Kidney (tissue), 14 donors: Measurements from ENCODE around the gene ADCY2. TPM values are rescaled to one million over a fixed set of nuclear protein-coding genes. Genes with fewer than 3 reads are reported as not detected.

Experiments
- DNase-seq, 5 donors: peaks; one replicate each; pipeline ENCODE4 v3.0.0-alpha.2; 2013 to 2020
- FAIRE-seq: peaks from 2 replicates; lab custom pipeline; 2012; peaks lifted over from hg19 to GRCh38; lab: Jason Lieb, UNC
- H3K27ac ChIP-seq, 2 donors: one replicate each; pipeline ENCODE4 v1.7.0; 2013; ENCODE audit warnings: low read depth in 2 of 2, low read length in 2 of 2, inconsistent platforms in 1 of 2
- H3K27me3 ChIP-seq: one replicate; pipeline ENCODE4 v1.7.1; 2013; ENCODE audit warnings: low read length, inconsistent platforms; ENCODE audit not compliant: control insufficient read depth, insufficient read depth
- H3K36me3 ChIP-seq, 3 donors: one replicate each; pipeline versions ENCODE4 v1.7.0 to v1.7.1; 2013; ENCODE audit warnings: low read length in 3 of 3, control low read depth in 1 of 3, inconsistent platforms in 1 of 3; ENCODE audit not compliant: insufficient read depth in 3 of 3, control insufficient read depth in 2 of 3
- H3K4me1 ChIP-seq, 3 donors: one replicate each; pipeline versions ENCODE4 v1.7.0 to v1.7.1; 2013; ENCODE audit warnings: low read length in 3 of 3, inconsistent platforms in 1 of 3, low read depth in 1 of 3; ENCODE audit not compliant: control insufficient read depth in 2 of 3, insufficient read depth in 2 of 3
- H3K4me3 ChIP-seq, 3 donors: one replicate each; pipeline versions ENCODE4 v1.7.0 to v1.8.1; 2013; ENCODE audit warnings: low read length in 3 of 3, control low read depth in 1 of 3, inconsistent platforms in 1 of 3
- H3K9ac ChIP-seq, 3 donors: one replicate each; pipeline versions ENCODE4 v1.7.0 to v1.7.1; 2013; ENCODE audit warnings: low read length in 3 of 3, control low read depth in 1 of 3, inconsistent platforms in 1 of 3
- H3K9me3 ChIP-seq, 3 donors: one replicate each; pipeline versions ENCODE4 v1.7.0 to v1.7.1; 2013; ENCODE audit warnings: low read length in 3 of 3, control low read depth in 1 of 3, inconsistent platforms in 1 of 3; ENCODE audit not compliant: control insufficient read depth in 2 of 3, insufficient read depth in 1 of 3
- intact Hi-C: fragments of 100-400 bp; cut with DNase I; formaldehyde crosslinking; loops from one replicate; pipeline ENCODE4 v1.11.1; 2022
- polyA plus RNA-seq: library from polyadenylated mRNA; stranded (reverse); fragments of 350-450 nt; fragmentation: Illumina TruSeq; extraction: RNeasy Lipid Tissue Mini Kit (QIAGEN cat#74804); gene quantifications from one replicate; pipeline ENCODE4 v1.2.3, GENCODE V29; 2014; ENCODE audit warnings: low read depth, low replicate concordance; ENCODE audit not compliant: insufficient read depth
- total RNA-seq: library from RNA; stranded (reverse); fragmentation: NEBNext Ultra II Directional; extraction: Animal tissue kit (Norgen Biotek cat#: 25700); gene quantifications from one replicate; pipeline ENCODE4 v1.2.1, GENCODE V29; 2021
- TF ChIP-seq, protein P1 (sequence below): IDR thresholded peaks from 3 replicates; pipeline ENCODE4 v1.5.1; 2012; ENCODE audit warnings: mild to moderate bottlenecking, moderate library complexity, borderline replicate concordance; ENCODE audit not compliant: insufficient read depth; ENCODE audit errors: extremely low read depth
- donor health status: control.
- donor health status: control.
- donor health status: control.
- donor health status: control.
- donor health status: control.
- donor health status: DM: yes; HTN: yes; CAD: no.
- donor health status: Normal renal cell carcinoma (clear cell type).

The ADCY2 gene
- total and polyA plus RNA-seq, 2 donors from 2014 or later: 0.17 to 2.2 TPM

DNA sequence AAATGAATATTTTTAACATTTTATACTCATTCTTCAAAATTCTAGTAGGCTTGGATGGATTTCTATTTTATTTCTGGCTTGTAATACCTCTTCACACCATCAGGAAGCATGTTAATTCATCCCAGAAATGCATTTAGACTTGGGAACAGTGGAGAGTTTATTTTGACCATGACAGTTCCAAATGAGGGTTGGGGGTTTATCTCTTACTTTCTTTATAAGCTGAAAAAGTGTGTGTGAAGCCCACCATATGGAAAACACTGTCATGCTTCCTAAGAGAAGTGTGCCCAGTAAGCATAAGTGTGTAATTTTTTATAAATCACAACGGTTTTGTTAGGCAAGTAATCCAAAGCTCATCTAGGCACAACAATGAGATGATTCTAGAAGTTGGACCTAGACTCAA, 215.6 kb downstream of the ADCY2 start:
- TF ChIP-seq, protein P1, sequence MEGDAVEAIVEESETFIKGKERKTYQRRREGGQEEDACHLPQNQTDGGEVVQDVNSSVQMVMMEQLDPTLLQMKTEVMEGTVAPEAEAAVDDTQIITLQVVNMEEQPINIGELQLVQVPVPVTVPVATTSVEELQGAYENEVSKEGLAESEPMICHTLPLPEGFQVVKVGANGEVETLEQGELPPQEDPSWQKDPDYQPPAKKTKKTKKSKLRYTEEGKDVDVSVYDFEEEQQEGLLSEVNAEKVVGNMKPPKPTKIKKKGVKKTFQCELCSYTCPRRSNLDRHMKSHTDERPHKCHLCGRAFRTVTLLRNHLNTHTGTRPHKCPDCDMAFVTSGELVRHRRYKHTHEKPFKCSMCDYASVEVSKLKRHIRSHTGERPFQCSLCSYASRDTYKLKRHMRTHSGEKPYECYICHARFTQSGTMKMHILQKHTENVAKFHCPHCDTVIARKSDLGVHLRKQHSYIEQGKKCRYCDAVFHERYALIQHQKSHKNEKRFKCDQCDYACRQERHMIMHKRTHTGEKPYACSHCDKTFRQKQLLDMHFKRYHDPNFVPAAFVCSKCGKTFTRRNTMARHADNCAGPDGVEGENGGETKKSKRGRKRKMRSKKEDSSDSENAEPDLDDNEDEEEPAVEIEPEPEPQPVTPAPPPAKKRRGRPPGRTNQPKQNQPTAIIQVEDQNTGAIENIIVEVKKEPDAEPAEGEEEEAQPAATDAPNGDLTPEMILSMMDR: no peak
- Histone ChIP-seq H3K9me3 (no peaks in the 10 kb centered on the region), H3K27me3 (no peaks in the 10 kb centered on the region), H3K27ac (no peak overlapping the region), H3K4me3 (no peak overlapping the region), H3K36me3 (no peaks in the 10 kb centered on the region), H3K9ac (no peak overlapping the region), H3K4me1 (no peaks in the 10 kb centered on the region)
- FAIRE-seq (no peak), DNase-seq (no peak)
- intact Hi-C loops: no loop called here

DNA sequence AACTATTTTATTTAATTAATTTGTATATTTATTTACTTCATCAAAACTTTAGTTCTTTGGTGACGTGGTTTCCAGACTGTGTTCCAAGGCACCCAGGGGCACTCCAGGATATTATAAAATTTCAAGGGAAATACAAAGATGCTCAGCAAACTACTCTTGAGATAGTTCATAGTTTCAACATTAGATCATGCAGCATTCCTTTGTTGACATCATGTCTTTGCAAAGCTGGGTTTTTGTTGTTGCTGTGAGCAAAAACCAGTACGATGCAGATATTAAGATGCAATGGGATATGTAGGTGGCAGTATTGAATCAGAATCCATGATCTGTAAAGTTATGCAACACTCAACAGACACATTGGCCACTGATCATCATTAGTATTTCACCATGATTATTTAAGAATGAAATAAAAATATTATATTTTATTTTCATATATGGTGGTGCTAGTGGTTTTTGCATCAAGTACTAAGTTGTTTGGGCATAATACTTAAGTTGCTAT, 219.7 kb downstream of the ADCY2 start:
- no peaks in the 10 kb centered on the region for H3K27me3 ChIP-seq
- no peak overlapping the region for H3K4me3 ChIP-seq
- FAIRE-seq (no peak), DNase-seq (no peak)
- H3K36me3 ChIP-seq: no peaks in the 10 kb centered on the region
- H3K27ac ChIP-seq: no peak overlapping the region
- H3K9ac ChIP-seq: no peak overlapping the region
- no peaks in the 10 kb centered on the region for H3K9me3 ChIP-seq
- H3K4me1 ChIP-seq: no peaks in the 10 kb centered on the region
- TF ChIP-seq, protein P1: no peak
- intact Hi-C loops: no loop called here

DNA sequence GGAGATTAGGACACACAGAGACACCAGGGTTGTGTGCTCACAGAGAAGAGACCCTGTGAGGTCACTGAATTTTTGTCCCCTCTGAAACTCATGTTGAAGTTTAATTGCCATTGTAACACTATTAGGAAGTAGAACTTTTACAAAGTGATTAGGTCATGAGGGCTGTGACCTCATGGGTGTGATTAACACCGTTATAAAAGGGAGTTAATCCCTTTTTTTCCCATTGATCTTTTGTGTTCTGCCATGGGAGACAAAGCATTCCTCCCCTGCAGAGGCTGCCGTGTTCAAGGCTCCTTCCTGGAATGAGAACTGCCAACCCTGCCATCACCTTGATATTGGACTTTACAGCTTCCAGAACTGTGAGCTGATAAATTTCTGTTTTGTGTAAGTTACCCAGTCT, 221.0 kb downstream of the ADCY2 start:
- FAIRE-seq: no peak
- H3K4me3 ChIP-seq: no peak overlapping the region
- TF ChIP-seq, protein P1: no peak

DNA sequence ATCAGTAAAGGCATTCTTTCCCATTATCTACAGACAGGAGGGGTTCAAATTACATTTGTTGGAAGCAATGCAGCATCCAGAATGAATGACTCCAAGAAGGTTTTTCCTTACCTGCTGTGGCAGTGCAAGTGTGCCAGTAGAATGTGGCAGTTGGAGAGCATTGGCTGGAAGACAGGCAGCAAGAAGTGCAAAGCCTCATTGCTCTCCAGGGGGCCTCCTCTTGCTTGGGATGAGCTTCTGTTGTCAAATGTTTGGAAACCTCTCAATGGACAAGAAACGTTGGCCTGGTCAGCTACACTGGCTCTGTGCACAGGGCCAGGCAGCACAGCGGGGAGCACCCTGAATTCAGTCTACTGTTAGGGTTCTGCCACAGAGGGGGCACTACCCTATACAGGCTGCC, 226.6 kb downstream of the ADCY2 start:
- Histone ChIP-seq H3K4me3 (no peak overlapping the region), H3K9me3 (no peaks in the 10 kb centered on the region), H3K9ac (no peak overlapping the region), H3K27me3 (no peaks in the 10 kb centered on the region), H3K36me3 (no peaks in the 10 kb centered on the region), H3K4me1 (no peaks in the 10 kb centered on the region), H3K27ac (no peak overlapping the region)
- FAIRE-seq (no peak), DNase-seq (no peak)
- TF ChIP-seq, protein P1: no peak
- intact Hi-C loops: no loop called here

More for the DNA sequence above, 221.0 kb downstream of the ADCY2 start:
- Histone ChIP-seq H3K4me1 (no peaks in the 10 kb centered on the region), H3K27me3 (no peaks in the 10 kb centered on the region), H3K36me3 (no peaks in the 10 kb centered on the region), H3K9me3 (no peaks in the 10 kb centered on the region), H3K27ac (no peak overlapping the region), H3K9ac (no peak overlapping the region)
- no peak for DNase-seq
- intact Hi-C loops: no loop called here
